ENCODE data around the gene TSC22D4.

- TF ChIP-seq, protein P1, sequence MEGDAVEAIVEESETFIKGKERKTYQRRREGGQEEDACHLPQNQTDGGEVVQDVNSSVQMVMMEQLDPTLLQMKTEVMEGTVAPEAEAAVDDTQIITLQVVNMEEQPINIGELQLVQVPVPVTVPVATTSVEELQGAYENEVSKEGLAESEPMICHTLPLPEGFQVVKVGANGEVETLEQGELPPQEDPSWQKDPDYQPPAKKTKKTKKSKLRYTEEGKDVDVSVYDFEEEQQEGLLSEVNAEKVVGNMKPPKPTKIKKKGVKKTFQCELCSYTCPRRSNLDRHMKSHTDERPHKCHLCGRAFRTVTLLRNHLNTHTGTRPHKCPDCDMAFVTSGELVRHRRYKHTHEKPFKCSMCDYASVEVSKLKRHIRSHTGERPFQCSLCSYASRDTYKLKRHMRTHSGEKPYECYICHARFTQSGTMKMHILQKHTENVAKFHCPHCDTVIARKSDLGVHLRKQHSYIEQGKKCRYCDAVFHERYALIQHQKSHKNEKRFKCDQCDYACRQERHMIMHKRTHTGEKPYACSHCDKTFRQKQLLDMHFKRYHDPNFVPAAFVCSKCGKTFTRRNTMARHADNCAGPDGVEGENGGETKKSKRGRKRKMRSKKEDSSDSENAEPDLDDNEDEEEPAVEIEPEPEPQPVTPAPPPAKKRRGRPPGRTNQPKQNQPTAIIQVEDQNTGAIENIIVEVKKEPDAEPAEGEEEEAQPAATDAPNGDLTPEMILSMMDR (conservative IDR thresholded peaks at IDR 0.05 in 1 of 2, IDR thresholded peaks at IDR 0.05 in 1 of 2; ENCODE audit: extremely low read depth in 1 of 2, insufficient read depth in 1 of 2, low read depth in 1 of 2, low read length in 2 of 2): no peak
- TF ChIP-seq EZH2 (IDR thresholded peaks at IDR 0.05; ENCODE audit: borderline replicate concordance, low read length): no peak
These were observed 34.3 kb upstream of the TSC22D4 start for GRCh38 chr7:100513212-100513810.

Data from mammary epithelial cell (primary cell).